HepG2 (cell line): ENCODE measurements around the gene WSB1. TPM values are rescaled to one million over a fixed set of nuclear protein-coding genes. Genes with fewer than 3 reads are reported as not detected.

Experiments
- BCL6 ChIP-seq: IDR thresholded peaks from 2 replicates; pipeline ENCODE4 v1.6.1; 2016; ENCODE audit warnings: missing genetic modification reagents, missing compliant biosample characterization
- BHLHE40 ChIP-seq: IDR thresholded peaks from 2 replicates; pipeline ENCODE4 v1.6.1; 2011; ENCODE audit warnings: low read length, improper control_type of control experiment
- CBFB ChIP-seq: sonication (generic); formaldehyde crosslinking; IDR thresholded peaks from 2 replicates; pipeline ENCODE4 v1.4.0; 2020; ENCODE audit warnings: missing genetic modification reagents
- CENPX ChIP-seq: sonication (generic); formaldehyde crosslinking; IDR thresholded peaks from 2 replicates; pipeline ENCODE4 v1.9.0; 2021; ENCODE audit warnings: mild to moderate bottlenecking, missing genetic modification reagents, moderate library complexity
- ELF1 ChIP-seq: sonication (generic); formaldehyde crosslinking; IDR thresholded peaks from 2 replicates; pipeline ENCODE4 v1.4.0; 2020; ENCODE audit warnings: missing genetic modification reagents
- ESRRA ChIP-seq: sonication (generic); formaldehyde crosslinking; IDR thresholded peaks from 2 replicates; pipeline ENCODE4 v1.5.1; 2020; ENCODE audit warnings: mild to moderate bottlenecking, low read depth, missing genetic modification reagents
- GPN1 ChIP-seq: sonication (generic); formaldehyde crosslinking; IDR thresholded peaks from 2 replicates; pipeline ENCODE4 v1.5.1; 2020; ENCODE audit warnings: missing genetic modification reagents, borderline replicate concordance
- IRF2 ChIP-seq: IDR thresholded peaks from 2 replicates; pipeline ENCODE4 v1.6.1; 2018; ENCODE audit warnings: missing genetic modification reagents, missing compliant biosample characterization
- MAX ChIP-seq: IDR thresholded peaks from 2 replicates; pipeline ENCODE4 v1.6.1; 2012; ENCODE audit warnings: inconsistent platforms
- MIXL1 ChIP-seq: IDR thresholded peaks from 2 replicates; pipeline ENCODE4 v1.6.1; 2016
- PHF5A ChIP-seq: IDR thresholded peaks from one replicate; pipeline ENCODE4 v1.6.1; 2018; ENCODE audit warnings: low read depth, missing genetic modification reagents; ENCODE audit not compliant: unreplicated experiment
- THYN1 ChIP-seq: sonication (generic); formaldehyde crosslinking; IDR thresholded peaks from 2 replicates; pipeline ENCODE4 v1.8.1; 2023; ENCODE audit warnings: low read depth, mild to moderate bottlenecking, moderate library complexity, missing genetic modification reagents, borderline replicate concordance
- TSC22D2 ChIP-seq: sonication (generic); formaldehyde crosslinking; IDR thresholded peaks from 2 replicates; pipeline ENCODE4 v1.5.1; 2020; ENCODE audit warnings: missing genetic modification reagents, mild to moderate bottlenecking, borderline replicate concordance
- ZNF138 ChIP-seq: sonication (generic); formaldehyde crosslinking; IDR thresholded peaks from 2 replicates; pipeline ENCODE4 v1.5.0; 2020; ENCODE audit warnings: mild to moderate bottlenecking, low read depth, missing genetic modification reagents
- ZNF235 ChIP-seq: sonication (generic); formaldehyde crosslinking; IDR thresholded peaks from 2 replicates; pipeline ENCODE4 v1.8.1; 2023; ENCODE audit warnings: mild to moderate bottlenecking, missing genetic modification reagents, borderline replicate concordance
- ZNF276 ChIP-seq: sonication (generic); formaldehyde crosslinking; IDR thresholded peaks from 2 replicates; pipeline ENCODE4 v1.4.0; 2020; ENCODE audit warnings: mild to moderate bottlenecking, low read depth, missing genetic modification reagents
- ZNF350 ChIP-seq: sonication (generic); formaldehyde crosslinking; IDR thresholded peaks from 2 replicates; pipeline ENCODE4 v1.4.0; 2020; ENCODE audit warnings: mild to moderate bottlenecking, low read depth, missing genetic modification reagents, borderline replicate concordance
- ZNF703 ChIP-seq: sonication (generic); formaldehyde crosslinking; IDR thresholded peaks from 2 replicates; pipeline ENCODE4 v1.5.1; 2020; ENCODE audit warnings: missing genetic modification reagents, mild to moderate bottlenecking, moderate library complexity, borderline replicate concordance
- ZNF782 ChIP-seq: sonication (generic); formaldehyde crosslinking; IDR thresholded peaks from 2 replicates; pipeline ENCODE4 v1.4.0; 2020; ENCODE audit warnings: missing genetic modification reagents, mild to moderate bottlenecking, borderline replicate concordance
- polyA plus RNA-seq, 8 experiments: library from polyadenylated mRNA; depleted of rRNA in 3 of 8; stranded (reverse) in 7 of 8; unstranded in 1 of 8; fragments of >200 nt; fragmentation: Illumina TruSeq in 4 of 8; extraction: Trizol in 4 of 8; gene quantifications; 2 replicates each; pipeline versions ENCODE4 v1.2.1 to v1.2.3, GENCODE V29; 2011 to 2016; ENCODE audit warnings: low read depth in 4 of 8, missing spikeins in 1 of 8, mixed read lengths in 1 of 8; ENCODE audit not compliant: insufficient read depth in 1 of 8
- total RNA-seq, 5 experiments: library from RNA; depleted of rRNA; stranded (reverse); fragments of >200 nt; fragmentation: Illumina TruSeq; extraction: Trizol; gene quantifications; 2 replicates each; pipeline ENCODE4 v1.2.3, GENCODE V29; 2016; ENCODE audit warnings: low read depth in 1 of 5
- TF ChIP-seq, protein P1 (sequence below): sonication (generic); formaldehyde crosslinking; IDR thresholded peaks from 2 replicates; pipeline ENCODE4 v1.5.1; 2020; ENCODE audit warnings: missing genetic modification reagents, mild to moderate bottlenecking, borderline replicate concordance

The WSB1 gene
- total and polyA plus RNA-seq, 2 of the 13 experiments (the other 11 are each of a cell fraction or from before 2014, with no cell fraction given): 81.3 to 294 TPM

DNA sequence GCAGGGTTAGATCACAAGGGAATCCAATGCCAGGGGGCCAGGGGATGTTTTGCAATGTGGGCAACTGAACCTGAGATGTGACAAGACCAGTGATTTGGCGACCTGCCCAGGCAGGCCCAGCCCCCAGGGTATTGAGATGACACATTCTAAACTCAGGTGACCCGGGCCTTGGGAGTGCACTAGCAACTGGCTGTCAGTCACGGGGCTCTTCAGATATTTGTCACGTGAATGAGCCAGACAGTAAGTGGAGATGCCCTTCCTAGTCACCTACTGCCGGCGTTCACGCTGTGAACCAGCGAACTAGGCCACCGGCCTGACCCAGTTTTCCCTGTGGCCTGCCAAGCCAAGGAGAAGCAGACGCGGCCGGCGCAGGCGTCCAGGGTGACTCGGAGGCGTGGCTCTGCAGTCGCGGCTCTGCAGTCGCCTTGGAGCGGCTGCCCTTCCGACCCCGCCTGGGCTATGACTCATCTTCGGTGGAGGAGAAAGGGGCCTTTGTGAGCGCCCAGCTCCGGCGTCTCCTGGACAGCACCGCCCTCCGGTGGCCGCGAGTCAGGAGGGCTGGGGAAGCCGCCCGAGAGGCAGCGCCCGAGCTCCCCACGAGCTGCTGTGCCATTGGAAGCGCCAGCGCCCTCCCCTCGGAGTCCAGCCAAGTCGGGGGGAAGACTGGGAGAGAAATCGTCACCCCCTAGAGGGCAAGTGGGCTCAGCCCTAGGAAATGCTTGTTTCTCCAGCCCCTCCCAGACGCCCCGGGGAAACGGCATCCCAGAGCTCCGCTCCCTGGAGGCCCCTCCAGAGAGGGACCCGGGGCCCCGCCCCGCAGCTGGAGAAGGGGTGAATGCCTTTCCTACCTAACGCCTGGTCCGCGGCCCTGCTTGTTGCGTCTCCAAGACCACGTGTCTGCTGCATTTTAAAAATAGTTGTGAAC lies 38.8 kb downstream of the WSB1 start (continued):
- TF ChIP-seq, protein P1, sequence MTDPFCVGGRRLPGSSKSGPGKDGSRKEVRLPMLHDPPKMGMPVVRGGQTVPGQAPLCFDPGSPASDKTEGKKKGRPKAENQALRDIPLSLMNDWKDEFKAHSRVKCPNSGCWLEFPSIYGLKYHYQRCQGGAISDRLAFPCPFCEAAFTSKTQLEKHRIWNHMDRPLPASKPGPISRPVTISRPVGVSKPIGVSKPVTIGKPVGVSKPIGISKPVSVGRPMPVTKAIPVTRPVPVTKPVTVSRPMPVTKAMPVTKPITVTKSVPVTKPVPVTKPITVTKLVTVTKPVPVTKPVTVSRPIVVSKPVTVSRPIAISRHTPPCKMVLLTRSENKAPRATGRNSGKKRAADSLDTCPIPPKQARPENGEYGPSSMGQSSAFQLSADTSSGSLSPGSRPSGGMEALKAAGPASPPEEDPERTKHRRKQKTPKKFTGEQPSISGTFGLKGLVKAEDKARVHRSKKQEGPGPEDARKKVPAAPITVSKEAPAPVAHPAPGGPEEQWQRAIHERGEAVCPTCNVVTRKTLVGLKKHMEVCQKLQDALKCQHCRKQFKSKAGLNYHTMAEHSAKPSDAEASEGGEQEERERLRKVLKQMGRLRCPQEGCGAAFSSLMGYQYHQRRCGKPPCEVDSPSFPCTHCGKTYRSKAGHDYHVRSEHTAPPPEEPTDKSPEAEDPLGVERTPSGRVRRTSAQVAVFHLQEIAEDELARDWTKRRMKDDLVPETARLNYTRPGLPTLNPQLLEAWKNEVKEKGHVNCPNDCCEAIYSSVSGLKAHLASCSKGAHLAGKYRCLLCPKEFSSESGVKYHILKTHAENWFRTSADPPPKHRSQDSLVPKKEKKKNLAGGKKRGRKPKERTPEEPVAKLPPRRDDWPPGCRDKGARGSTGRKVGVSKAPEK (CRISPR knock-in tag): no peak
- TF ChIP-seq MIXL1 (CRISPR knock-in tag) (no peak), CENPX (no peak), MAX (peak; percentile 41), BHLHE40 (peak; percentile 93), ZNF350 (CRISPR knock-in tag) (peak; percentile 94; the same call in 1 of the 2 replicates), ZNF703 (CRISPR knock-in tag) (peak; percentile 77; the same call in 1 of the 2 replicates), CBFB (CRISPR knock-in tag) (peak; percentile 64; the same call in 1 of the 2 replicates), ZNF138 (CRISPR knock-in tag) (no peak), ESRRA (CRISPR knock-in tag) (peak; percentile 68; the same call in 1 of the 2 replicates), TSC22D2 (CRISPR knock-in tag) (peak; percentile 57; the same call in 1 of the 2 replicates), IRF2 (CRISPR knock-in tag) (peak; percentile 55), ELF1 (CRISPR knock-in tag) (peak; percentile 42; the same call in 1 of the 2 replicates), ZNF276 (CRISPR knock-in tag) (peak; percentile 78; the same call in 1 of the 2 replicates), ZNF235 (CRISPR knock-in tag) (no peak), GPN1 (CRISPR knock-in tag) (no peak), BCL6 (CRISPR knock-in tag) (peak; percentile 46), THYN1 (CRISPR knock-in tag) (no peak), PHF5A (CRISPR knock-in tag) (peak; percentile 26), ZNF782 (no peak; the same call in 1 of the 2 replicates)
